ENCODE results near the gene TEN1.

The TEN1 gene

DNA sequence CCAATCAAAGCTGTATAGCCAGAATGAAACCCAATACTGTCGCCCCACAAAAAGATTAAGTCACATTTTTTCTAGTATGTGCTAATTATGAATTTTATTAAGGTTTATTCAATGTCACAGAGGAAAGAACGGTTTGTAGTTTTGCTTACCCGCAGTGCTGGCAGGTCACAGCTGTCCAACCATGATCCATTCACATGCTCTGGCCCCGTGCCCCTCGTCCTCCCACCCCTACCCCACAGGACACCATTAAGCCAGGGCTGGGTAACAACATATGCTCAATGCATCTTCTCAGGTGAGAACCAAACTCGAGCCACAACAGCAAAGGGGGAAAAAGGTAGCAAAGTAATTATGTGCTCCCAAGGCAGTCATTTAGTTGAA lies 37.6 kb upstream of the TEN1 start:
- TF ChIP-seq, protein P1, sequence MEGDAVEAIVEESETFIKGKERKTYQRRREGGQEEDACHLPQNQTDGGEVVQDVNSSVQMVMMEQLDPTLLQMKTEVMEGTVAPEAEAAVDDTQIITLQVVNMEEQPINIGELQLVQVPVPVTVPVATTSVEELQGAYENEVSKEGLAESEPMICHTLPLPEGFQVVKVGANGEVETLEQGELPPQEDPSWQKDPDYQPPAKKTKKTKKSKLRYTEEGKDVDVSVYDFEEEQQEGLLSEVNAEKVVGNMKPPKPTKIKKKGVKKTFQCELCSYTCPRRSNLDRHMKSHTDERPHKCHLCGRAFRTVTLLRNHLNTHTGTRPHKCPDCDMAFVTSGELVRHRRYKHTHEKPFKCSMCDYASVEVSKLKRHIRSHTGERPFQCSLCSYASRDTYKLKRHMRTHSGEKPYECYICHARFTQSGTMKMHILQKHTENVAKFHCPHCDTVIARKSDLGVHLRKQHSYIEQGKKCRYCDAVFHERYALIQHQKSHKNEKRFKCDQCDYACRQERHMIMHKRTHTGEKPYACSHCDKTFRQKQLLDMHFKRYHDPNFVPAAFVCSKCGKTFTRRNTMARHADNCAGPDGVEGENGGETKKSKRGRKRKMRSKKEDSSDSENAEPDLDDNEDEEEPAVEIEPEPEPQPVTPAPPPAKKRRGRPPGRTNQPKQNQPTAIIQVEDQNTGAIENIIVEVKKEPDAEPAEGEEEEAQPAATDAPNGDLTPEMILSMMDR (IDR thresholded peaks at IDR 0.05; ENCODE audit: control insufficient read depth, extremely low read depth, insufficient read depth), result no peak
- peak overlapping the region; percentile 96 for H3K4me3 ChIP-seq (ENCODE audit: low read depth, low read length)
- no peak for DNase-seq (ENCODE audit: low read depth)

DNA sequence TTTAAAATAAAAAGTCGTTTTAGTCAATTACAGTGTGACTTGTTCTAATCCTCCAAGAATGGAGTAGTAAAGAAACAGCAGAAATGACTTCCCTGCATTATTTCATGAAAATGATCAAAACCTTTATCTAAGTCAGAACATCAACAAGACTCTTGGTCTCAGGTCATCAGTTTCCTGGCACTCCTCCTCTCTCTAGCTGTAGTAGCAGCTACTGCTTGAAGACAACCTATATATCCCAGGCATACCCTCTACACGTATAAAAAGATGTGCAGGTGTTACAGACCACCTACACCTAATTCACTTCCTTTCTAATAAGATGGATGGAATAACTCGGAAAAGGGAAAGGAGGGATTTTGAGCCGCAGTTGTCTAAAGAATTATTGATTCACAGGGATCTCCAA lies 36.6 kb upstream of the TEN1 start:
- no peak for DNase-seq (ENCODE audit: low read depth)
- H3K4me3 ChIP-seq (ENCODE audit: low read depth, low read length), result no peak overlapping the region
- TF ChIP-seq, protein P1 (IDR thresholded peaks at IDR 0.05; ENCODE audit: control insufficient read depth, extremely low read depth, insufficient read depth), result no peak

DNA sequence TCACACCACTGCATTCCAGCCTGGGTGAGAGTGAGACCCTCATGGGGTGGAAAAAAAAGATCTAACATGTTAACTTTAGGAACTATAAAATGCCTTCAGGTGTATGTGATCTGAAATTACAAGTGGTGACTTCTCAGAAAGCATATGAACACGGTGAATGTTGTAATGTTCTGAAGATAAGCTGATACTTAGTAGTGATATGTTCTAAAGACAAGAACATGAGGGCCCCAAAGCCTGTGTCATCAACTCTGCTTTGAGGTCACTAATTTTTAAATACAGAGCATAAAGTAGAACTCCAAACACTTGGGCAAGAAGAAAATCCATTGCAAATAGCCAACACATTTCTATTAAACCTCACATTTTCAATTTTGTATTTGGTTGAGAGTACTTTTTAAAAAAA lies 35.5 kb upstream of the TEN1 start:
- TF ChIP-seq, protein P1 (IDR thresholded peaks at IDR 0.05; ENCODE audit: control insufficient read depth, extremely low read depth, insufficient read depth), result no peak
- H3K4me3 ChIP-seq (ENCODE audit: low read depth, low read length), result no peak overlapping the region
- DNase-seq (ENCODE audit: low read depth), result no peak

DNA sequence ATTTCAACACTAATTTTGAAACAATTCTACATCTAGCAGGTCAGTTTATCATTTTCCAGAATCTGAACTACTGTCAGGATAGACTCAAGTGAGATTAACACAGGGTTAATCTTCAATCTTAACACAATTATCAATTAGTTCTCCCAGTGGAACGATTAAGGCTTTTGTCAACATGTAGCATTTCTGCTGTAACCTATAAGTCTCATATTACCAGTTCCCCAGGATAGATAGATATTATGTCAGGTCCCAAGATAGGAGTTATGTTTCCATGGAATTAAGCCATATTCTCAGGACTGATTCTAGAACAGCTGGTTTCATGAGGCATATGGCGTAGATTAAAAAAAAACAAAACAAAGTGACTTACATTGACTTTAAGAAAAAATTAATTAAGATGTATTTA lies 33.8 kb upstream of the TEN1 start:
- TF ChIP-seq, protein P1 (IDR thresholded peaks at IDR 0.05; ENCODE audit: control insufficient read depth, extremely low read depth, insufficient read depth), result no peak
- DNase-seq (ENCODE audit: low read depth), result no peak
- H3K4me3 ChIP-seq (ENCODE audit: low read depth, low read length), result no peak overlapping the region

DNA sequence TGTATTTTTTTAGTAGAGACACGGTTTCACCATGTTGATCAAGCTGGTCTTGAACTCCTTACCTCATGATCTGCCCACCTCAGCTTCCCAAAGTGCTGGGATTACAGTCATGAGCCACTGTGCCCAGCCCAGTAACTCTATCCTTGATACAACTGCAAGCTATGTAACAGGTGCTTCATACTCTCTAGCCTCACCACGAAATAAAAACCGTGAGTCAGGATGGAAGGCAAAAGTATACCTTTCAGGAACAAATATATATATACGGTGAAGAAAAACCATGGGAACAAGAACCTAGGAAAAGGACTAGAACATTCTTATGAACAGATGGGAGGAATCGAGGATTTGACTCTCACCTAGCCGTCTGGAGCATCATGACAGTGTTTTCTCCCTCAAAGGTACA lies 28.6 kb upstream of the TEN1 start:
- no peak overlapping the region for H3K4me3 ChIP-seq (ENCODE audit: low read depth, low read length)
- DNase-seq (ENCODE audit: low read depth), result no peak
- TF ChIP-seq, protein P1 (IDR thresholded peaks at IDR 0.05; ENCODE audit: control insufficient read depth, extremely low read depth, insufficient read depth), result no peak

DNA sequence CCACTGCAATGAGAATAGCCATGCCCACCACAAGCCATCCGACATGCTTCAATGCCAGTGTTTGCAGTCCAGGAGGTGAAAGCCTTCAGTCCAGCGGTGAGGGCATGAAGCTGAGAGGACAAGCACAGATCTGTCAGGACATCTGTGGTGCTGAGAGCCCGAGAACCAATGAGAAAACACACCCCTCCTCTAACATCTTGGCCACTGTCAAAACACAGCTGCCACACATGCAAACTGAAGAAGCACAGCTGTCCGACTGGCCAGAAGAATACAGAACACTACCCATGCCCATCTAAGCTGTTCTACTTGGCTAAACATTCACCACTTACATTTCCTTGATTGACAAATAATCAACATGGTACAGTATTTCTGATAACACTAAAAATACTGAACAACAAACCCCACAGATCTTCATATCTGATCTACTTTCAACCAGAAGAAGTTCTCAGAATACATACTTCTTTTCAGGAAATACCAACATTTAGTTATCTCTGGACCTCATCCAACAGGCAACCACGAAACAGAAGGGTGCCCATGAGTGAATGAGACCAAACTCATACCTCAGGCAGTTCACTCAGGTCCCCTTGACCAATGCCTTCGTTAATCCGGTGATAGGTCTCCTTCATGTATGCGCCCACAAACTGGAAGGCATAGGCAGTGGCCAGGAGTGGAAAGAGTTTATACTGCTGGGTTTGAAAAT lies 28.0 kb upstream of the TEN1 start:
- TF ChIP-seq, protein P1 (IDR thresholded peaks at IDR 0.05; ENCODE audit: control insufficient read depth, extremely low read depth, insufficient read depth), result no peak
- no peak for DNase-seq (ENCODE audit: low read depth)
- no peak overlapping the region for H3K4me3 ChIP-seq (ENCODE audit: low read depth, low read length)

Measured in LNCaP clone FGC (cell line).